HG02885 (cell line): ENCODE results near the gene MTX1.
"Not testable (repeated sequence)": the region's sequence is repeated elsewhere in the genome, so short reads cannot be mapped to it uniquely, and the experiment has no call there.

Source experiments
- ATAC-seq: cut with Tn5 transposase; IDR thresholded peaks from one replicate; pipeline ENCODE4 v1.9.1; 2021; ENCODE audit warnings: mild to moderate bottlenecking; ENCODE audit not compliant: unreplicated experiment, poor library complexity

Gene MTX1

DNA sequence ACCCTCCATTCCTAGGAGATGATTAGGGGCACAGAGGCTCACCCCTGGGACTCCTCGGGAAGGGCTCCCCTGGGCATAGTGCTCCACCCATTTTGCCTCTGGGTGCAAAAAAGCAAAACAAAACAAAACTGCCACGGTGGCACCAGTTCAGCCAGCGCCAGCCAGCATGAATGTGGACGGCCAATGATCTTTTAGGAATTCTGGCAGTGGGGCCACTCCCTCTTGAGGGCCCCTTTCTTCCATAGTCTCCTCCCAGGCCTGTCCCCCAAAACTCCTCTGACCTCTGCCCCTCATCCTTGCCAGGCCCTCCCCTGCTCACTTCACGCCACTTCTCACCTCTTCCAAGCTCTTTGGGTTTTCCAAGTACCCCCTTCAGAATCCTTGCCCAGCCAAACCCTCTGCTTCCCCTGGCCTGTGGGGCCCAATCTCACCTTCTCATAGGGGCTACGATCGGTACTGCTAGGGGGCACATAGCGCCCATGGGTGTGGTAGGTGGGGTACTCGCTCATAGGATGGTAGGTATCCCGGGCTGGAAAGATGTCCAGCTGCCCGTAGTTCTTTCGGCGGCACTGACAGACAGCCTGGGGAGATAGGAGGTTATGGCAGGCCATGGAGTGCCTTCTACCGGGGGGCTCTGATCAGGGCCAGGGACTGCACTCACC, 21.6 kb upstream of the MTX1 start:
- ATAC-seq, result no peak

DNA sequence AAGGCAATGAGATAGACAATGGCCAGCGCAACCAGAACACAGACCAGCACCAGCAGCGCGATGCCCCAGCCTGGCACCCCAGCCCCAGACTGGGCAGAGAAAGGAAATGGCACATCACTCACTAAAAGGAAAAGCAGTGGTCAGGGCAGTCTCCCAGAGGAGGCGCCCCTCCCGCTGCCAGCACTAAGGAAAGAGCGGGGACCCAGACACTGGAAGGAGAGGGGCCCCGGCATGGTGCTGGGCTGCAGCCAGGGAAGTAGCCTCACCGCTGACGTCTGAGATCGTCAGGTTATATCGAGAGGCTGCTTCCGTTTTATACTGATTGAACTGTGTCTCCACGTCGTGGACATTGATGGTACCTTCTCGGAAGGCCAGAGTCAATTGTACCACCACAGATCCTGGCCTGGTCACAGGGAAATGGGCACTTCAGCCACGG, 21.0 kb upstream of the MTX1 start:
- ATAC-seq, result no peak

DNA sequence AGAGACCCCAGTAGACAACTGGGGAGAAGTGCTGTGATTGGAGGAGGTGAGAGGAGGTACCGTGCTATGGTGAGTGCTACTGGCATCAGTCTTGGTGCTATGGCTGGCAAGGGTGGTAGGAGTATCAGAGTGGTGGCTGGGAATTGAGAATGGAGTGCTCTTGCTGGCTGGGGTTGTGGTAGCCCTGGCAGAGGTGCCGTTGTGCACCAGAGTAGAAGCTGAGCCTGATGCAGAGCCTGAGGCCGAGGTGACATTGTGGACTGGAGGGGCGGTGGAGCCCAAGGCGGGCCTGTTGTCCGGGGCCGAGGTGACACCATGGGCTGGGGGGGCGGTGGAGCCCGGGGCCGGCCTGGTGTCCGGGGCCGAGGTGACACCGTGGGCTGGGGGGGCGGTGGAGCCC, 20.2 kb upstream of the MTX1 start:
- ATAC-seq, result no peak

DNA sequence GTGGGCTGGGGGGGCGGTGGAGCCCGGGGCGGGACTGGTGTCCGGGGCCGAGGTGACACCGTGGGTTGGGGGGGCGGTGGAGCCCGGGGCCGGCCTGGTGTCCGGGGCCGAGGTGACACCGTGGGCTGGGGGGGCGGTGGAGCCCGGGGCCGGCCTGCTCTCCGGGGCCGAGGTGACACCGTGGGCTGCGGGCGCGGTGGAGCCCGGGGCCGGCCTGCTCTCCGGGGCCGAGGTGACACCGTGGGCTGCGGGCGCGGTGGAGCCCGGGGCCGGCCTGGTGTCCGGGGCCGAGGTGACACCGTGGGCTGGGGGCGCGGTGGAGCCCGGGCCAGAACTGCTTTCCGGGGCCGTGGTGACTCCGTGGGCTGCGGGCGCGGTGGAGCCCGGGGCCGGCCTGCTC, 18.6 kb upstream of the MTX1 start:
- not testable (repeated sequence) for ATAC-seq

DNA sequence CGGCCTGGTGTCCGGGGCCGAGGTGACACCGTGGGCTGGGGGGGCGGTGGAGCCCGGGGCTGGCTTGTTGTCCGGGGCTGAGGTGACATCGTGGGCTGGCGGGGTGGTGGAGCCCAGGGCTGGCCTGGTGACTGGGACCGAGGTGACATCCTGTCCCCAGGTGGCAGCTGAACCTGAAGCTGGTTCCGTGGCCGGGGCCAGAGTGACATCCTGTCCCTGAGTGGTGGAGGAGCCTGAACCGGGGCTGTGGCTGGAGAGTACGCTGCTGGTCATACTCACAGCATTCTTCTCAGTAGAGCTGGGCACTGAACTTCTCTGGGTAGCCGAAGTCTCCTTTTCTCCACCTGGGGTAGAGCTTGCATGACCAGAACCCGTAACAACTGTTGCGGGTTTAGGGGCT, 16.6 kb upstream of the MTX1 start:
- no peak for ATAC-seq

DNA sequence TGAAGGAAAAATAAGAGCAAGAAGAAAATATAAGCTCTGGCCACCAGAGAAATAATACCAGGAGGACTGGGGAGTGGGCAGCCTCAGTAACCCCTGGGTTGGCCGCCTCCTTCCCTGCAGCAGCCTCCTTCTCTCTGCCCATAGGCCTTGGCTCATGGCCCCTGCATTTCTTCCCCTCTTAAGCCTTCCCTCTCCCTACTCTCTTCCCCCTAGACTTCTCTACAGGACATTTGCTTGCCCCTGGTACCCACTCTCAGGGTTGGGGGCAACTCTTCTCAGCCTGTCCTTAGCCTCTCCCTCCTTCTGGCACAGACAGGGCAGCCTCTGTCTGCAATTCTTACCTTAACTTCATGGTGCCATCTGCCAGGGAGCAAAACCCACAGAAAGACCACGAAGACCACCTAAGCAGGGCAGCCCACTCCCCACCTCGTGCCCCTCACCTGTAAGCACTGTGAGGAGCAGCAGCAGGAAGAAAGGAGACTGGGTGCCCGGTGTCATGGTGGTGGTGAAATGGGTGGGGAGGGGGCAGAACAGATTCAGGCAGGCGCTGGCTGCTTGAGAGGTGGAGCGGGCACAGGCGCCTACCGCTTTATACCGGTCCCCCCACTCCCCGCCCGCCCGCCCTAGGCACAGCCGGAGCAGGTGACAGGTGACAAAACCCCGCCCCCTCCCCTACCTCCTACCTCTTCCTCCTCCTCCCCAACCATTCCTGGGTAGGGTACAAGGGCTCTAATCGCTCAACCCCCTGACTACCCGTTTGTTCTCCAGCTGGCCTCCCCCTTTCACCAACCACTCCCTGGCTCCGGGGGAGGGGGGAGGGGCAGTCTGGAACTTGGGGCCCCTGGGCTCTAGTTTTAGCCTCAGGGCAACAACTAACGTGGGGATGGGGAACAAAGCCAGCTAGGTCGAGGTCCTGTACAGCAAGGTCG, 15.9 kb upstream of the MTX1 start:
- ATAC-seq, result no peak

DNA sequence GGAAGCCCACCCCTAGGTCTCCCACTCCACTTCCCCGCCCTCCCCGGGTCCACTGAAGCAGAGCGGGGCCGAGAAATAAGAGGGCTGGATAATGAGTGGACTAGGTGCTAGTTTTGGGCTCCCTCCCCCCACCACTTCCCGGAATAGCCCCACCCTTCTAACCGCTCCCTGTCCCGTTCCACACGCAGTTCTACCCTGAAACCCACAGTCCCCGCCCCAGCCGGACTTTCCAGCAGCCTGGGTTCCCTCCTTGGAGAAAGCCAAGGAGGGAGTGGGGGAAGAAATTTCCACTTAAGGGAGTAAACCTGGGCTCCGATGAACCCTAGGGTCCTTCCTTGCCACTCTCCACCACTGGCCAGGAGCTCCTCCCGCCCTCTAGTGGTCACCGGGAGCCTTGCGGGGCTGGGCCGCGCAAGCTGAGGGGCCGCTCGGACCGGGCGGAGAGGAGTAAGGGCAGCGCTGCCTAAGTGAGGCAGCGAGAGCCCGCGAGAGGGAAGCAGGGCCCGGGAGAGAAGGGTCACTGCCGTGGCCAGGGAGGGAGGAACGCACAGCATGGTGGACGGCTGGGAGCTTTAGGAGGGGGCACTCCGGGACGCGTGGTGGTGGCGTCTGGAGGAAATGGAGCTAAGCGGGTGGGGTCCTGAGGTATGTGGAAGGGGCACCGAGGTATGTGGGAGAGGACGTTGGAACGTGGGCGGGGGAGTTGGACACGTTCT, 15.1 kb upstream of the MTX1 start:
- peak; percentile 74 for ATAC-seq

DNA sequence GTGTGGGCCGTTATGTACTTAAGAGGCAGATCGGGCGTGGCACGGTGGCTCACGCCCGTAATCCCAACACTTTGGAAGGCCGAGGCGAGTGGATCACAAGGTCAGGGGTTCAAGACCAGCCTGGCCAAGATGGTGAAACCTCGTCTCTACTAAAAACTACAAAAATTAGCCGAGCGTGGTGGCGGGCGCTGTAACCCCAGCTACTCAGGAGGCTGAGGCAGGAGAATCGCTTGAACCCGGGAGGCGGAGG, 14.6 kb upstream of the MTX1 start:
- ATAC-seq, result not testable (repeated sequence)

DNA sequence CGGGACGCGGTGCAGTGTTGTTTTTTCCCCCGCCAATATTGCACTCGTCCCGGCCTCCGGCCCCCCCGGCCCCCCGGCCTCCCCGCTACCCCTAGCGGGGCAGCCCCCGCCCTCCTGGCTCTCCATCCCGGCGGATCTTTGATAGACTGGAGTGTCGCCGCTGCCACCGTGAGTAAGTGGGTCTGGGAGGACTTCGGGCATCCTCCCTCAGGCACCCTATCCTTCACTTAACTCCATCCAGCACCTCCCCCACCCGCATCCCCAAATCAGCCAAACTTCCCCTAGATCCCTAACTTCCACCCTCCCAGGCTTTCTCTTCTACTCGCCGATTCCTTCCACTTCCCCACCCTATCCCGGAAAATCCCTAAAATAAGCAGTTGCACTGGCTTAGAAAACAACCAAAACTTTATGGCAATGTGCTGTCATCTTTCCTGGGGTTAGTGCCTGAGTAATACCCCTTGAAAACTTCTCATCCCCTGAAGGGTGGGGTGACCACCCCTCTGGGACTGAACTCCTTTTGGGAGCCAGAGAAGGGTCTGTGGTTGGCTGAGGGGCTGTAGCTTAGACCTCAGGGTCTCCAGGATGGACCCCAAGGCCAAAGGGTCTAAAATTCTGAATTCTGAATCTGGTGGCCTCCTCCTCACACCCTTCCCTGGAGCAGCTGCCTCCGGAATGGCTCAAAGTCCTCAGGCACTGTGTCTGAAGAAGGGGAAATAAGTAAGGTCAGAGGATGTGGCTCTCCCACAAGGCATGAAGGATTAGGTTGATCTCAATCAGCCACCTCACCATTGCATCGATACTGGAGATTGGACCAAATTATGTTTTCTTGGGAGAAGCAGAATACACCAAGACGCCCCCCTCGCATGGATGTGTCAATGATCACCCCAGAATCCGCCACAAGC, 13.0 kb upstream of the MTX1 start:
- no peak for ATAC-seq

DNA sequence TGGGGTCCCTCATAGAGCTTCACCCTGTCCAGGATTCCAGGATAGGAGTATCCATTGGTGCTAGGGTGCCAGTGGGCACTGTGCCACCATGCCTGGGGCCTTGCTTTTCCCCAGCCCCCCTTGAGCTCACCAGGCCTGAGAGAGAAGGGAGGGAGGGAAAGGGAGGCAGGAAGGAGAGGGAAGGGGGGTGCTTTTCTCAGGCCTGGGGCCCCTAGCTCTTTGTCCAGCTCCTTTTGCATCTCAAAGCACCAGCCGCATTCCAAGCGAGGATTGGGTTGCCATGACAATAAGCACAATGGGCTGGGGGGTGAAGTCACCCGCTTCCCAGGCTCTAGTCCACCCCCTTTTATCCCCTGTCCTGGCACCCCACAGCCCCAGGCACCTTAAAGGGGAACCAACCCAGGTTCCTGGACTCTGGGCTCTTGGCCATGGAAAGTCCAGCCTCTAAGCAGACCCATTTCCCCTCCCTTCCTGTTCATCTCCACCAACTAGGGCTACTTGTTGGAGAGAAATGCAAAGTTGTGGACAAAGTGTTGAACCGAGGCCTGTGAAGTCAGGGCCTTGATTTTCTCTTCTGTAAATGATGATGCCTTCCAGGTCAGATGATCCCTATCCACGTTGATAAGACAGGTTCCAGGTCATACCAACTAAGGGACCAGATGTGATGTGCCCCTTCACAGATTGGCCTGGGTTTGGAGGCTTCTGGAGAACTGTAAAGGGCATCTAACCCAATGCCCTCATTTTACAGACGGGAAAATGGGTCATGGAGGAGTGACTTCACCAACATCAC, 12.2 kb upstream of the MTX1 start:
- ATAC-seq, result no peak

DNA sequence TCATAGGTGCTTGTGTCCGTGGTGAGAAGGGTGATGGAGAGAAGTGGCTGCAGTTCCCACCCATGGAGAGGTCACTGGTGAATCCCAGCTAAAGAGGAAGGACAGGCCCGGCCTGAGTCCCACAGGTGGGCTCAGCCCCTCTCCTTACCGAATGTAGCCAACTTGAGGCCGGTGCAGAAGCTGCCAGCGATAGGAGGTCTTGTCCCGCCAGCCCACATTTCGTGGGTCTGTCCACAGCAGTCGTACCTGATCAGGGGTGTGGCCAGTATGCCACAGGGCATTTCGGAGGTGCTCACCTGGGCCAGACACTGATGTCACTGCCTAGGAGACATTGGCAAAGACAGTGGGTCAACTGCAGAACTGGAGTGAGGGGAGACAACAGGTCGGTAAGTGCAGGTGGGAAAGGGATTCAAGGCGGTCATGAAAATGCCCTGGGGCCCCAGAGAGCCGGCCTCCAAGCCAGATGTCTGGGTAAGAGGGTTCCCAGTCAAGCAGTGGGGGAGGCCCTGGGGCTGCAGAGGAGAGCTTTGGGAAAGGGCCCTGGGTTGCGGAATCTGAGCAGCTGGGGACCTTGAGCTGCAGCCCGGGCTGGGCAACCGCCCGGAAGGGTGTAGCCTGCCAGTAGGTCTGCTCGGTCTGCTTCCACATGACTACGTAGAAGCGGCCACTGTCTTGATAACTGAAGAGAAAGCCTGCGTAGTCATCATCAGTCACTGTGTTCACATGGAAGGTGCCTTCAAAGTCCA, 11.4 kb upstream of the MTX1 start:
- no peak for ATAC-seq

DNA sequence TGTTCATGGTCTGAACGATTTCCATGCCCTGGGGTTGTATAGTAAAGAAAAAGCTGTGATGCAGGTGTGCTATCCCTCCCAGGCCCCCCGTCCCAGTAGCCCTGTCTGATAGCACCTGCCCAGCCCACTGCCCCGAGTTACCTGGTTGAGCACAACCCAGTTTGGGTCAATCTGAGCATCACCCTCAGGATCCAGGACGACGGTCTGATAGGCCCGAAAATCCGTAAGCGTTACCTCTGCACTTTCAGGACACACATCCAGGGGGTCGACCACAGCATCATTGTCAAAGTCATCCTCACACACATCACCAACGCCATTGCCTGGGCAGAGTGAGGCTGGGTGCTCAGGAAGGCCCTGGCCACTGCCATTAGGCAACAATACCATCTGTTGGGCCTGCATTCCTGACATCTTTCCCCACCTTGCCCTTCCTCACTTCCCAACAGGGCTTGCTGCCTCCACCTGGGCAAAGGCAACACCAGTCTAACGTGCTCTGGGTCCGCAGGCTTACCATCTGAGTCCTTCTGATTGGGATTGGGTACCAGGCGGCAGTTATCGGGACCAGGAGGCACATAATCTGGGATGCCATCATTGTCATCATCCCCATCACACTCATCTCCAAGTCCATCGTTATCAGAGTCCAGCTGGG, 10.5 kb upstream of the MTX1 start:
- ATAC-seq, result no peak

DNA sequence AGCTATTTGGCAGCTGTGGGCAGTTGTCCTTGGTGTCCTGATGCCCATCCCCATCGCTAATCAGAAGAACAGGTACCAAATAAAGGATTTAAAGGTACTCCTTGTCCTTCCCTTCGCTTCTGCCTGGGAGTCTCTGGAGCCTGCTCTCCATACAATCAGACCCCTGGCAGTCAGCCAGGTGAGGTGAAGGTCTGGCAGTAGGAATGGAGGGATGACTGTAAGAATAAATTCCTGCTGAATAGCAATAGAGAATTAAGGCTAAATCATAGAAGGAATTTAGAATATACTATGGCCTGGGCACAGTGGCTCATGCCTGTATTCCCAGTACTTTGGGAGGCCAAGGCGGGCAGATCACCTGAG, 10.0 kb upstream of the MTX1 start:
- no peak for ATAC-seq

DNA sequence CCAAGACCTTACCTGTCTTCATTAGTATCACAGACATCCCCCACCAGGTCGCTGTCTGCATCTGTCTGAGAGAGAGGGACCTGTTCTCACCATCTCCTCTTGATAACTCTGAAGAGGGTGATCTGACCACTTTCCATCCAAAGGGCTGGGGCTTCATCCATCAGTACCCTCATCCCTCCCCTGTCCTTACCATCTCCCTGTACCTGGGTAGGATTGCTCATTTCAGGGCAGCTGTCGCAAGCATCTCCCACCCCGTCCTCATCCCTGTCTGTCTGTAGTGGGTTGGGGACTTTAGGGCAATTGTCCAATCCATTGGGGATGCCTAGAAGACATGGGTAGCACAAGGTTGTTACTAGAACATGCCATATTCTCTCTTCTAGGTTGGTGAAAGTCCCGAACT, 8.7 kb upstream of the MTX1 start:
- ATAC-seq, result no peak

DNA sequence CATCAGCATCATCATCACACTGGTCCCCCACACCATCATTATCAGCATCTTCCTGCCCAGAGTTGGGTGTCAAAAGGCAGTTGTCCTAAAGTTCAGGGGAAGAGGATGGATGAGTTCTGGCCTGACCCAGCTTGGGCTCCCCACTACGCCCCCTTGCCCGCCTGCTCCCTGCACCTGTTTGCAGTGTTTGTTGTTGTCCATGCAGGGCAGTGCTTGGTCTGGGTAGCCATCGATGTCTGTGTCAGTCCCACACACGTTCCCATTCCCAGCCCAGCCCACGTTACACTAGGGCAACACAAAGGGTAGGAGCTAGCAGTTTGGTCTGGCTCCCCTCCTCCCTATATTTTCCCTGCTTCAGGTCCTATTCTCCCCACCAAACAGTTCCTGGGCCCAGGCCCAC, 7.6 kb upstream of the MTX1 start:
- ATAC-seq, result no peak

DNA sequence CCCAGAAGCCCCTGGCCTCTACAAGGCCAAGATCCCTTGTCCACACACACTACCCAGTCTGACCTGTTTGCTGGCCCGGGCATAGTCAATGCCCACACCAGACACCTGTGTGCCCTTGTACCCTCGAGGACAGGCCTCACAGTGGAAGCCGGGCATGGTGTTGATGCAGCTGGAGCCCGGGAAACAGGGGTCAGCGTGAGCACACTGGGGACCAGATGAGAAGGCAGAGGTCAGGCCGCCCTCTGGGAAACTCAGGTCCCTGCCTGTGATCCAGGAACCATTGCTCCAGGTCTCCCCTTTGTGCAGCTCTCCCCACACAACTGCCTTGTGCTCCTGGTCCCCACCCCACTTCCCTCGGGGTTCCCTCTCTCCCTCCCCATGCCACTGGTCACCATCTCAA, 6.3 kb upstream of the MTX1 start:
- ATAC-seq, result no peak

DNA sequence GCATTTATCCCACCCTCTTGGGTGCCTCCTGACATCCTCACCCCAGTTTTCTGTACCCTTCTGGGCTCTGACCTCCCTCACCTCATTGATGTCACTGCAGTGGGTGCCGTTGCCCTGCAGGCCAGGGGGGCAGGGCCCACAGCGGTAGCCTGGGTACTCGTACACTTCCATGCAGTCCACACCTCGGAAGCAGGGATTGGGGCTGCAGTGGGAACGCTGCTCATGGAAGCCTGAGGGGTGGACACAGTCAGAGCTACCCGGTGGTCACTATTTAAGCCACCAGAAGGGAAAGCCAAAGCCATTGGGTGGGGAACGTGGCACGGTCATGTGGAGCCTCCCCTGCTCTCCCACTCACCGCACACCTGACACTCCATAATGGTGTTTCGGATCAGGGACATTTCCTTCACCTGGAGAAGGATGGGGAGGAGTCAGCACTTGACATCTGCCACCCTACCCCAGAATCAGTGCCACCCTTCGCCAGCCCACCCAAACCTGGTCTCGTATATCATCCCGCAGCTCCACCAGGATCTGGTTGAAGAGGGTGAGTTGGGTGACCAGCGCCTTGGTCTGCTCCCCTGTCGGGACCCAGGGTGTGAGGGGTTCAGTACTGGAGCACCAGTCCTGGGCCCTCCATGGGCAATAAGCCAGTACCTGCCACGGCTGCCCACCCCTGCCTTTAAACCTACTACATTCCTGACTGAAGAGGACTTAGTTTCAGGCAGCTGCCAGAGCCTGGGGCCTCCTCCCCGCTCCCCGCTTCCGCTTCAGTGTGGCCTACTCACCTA, 5.6 kb upstream of the MTX1 start:
- no peak for ATAC-seq

DNA sequence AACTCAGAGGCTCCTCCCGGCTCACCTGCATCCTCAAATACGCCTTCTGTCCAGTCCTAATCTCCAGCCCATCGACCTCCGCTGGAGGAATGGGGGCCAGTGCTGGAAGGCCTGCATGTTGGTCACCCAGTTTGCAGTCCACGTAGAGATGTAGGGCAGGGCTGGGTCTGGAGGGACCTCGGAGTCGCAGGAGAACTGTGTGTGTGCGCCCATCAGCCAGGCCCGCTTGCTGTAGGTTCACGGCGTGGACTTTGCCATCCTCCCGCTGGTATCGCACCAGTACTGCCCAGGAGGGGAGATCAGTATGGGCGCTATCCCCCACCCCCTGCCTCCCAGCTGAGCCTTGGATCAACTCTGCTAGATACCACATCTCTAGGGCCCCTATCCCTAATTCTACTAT, 3.5 kb upstream of the MTX1 start:
- no peak for ATAC-seq
